LNCaP clone FGC (cell line): ENCODE data around the gene SSR2.

Experiments used
- DNase-seq: peaks from one replicate; pipeline ENCODE4 v3.0.0-alpha.2; 2011; ENCODE audit warnings: low read depth
- H3K4me3 ChIP-seq: 2 replicates; pipeline ENCODE4 v1.5.1; 2011; ENCODE audit warnings: mild to moderate bottlenecking, low read depth, low read length, control low read depth
- CTCF ChIP-seq: IDR thresholded peaks from 2 replicates; pipeline ENCODE4 v1.5.1; 2012; ENCODE audit warnings: mild to moderate bottlenecking; ENCODE audit not compliant: control insufficient read depth, insufficient read depth; ENCODE audit errors: extremely low read depth

Gene SSR2

DNA sequence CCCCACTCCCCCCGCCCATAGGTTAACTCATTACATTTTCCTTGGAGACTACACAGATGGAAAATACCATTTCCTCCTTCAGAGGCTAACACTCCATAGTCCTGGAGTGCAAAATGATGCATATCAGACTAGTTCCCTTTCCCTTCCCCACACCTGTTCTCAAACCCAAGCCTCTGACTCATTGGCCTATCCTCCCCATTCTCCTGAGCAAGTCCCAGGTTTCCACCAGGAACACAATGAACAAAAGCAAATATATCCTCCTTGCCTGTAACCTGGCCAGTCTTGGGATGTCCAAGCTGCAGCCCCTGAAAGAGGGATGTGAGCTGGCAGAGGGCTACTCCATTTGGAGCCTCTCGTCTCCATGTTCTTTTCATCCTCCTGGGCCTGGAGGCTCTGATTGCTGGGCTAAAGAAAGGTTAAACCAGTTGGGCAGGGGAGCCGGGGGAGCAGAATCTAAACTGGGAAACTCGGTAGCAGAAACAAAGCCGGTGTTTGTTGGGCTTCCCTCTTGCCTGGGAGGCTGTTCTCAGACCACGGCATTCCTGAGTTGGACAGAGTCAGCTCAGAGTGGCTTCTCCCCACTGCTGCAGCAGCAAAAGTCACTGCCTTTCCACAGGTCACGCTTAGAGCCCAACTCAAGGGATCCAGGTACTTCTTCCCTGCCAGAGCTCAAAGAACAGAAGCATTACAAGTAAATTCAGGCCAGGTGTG, 13.9 kb downstream of the SSR2 start:
- H3K4me3 ChIP-seq, result no peak overlapping the region
- no peak for TF ChIP-seq CTCF
- DNase-seq, result no peak

- no peak for DNase-seq
- TF ChIP-seq CTCF, result no peak
- no peak overlapping the region for H3K4me3 ChIP-seq
These were observed 15.7 kb downstream of the SSR2 start for GRCh38 chr1:156004843-156005584.

DNA sequence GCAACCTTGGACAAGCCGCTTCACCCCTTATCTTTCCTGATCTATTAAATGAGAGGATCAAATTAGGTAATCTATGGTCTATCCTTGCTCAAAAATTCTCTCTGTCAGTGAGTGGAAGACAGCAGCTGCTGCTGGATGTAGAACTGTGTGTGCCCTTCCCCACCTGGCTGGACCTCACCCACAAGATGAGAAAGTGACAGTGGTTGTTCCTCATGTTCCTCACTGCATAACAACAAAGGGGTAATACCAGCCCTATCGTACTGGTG, 16.9 kb downstream of the SSR2 start:
- no peak for DNase-seq
- H3K4me3 ChIP-seq, result no peak overlapping the region
- TF ChIP-seq CTCF, result no peak

GRCh38 chr1:156002188-156002911, 18.4 kb downstream of the SSR2 start:
- TF ChIP-seq CTCF, result no peak
- DNase-seq, result no peak
- H3K4me3 ChIP-seq, result no peak overlapping the region

DNA sequence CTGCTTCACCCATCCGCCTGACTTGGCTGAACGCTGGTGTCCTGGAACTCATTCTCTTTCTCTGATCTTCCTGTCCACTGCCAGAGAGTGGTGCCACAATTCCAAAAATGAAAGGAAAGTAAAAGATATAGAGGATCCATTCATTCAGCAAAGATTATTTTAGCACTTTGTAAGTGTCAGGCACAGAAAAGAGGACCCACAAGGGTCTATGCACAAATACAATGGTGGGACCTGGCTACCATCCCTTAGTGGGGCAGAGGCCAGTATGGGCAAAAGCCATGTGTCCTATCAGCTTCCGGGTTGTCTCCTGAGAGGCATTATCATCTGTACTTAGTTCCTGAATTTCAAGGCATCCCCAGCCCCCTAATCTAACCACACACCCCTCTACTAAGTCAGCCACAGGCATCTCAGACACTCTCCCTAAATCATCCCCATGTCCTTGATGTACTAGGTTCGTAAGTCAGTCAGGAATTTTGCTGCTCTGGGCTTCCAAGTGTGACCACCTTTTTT, 19.0 kb downstream of the SSR2 start:
- H3K4me3 ChIP-seq, result no peak overlapping the region
- DNase-seq, result no peak
- TF ChIP-seq CTCF, result no peak

DNA sequence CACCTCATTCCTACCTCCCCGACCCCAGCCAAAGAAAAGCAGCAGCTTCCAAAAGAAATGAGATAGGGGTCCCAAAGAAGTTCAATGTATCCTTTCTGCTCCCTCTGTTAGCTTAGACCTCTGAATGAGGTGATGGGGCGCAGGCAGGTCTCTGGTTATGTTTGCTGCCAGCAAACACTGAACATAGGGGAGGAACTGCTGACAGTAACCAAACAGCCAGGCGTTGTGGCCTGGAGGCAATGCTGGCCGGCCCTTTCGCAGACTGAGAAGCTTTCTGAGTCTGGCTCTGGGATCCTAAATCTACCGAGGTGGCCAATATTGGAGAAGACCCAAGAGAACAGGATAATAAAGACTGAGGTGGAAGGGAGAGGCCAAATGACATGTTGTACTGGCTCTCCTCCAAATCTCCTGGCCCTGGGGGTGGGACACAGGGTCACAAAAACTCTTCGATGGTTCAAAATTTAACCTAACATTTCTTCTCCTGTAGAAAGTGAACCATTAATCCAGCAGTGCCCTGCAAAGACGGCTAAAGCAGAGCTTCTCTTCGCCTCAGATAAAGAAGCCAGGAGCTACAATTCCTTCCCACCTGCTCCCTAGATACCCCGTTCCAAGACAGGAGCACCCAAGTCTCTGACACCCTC, 19.6 kb downstream of the SSR2 start:
- DNase-seq, result no peak
- no peak overlapping the region for H3K4me3 ChIP-seq
- no peak for TF ChIP-seq CTCF
